Measurements from ENCODE around the gene MET.
A peak's percentile ranks its signal among the peaks of the same experiment; 100 is the strongest.

- TF ChIP-seq CEBPB (IDR thresholded peaks at IDR 0.05; ENCODE audit: low read depth) (0 out of 2 replicates have a peak, but pooled peaks have one; percentile 4), POLR2A (IDR thresholded peaks at IDR 0.05; ENCODE audit: borderline replicate concordance, extremely low read depth, insufficient read depth, insufficient read length) (no peak), REST (IDR thresholded peaks at IDR 0.05; ENCODE audit: low read depth) (no peak), EZH2 (IDR thresholded peaks at IDR 0.05) (no peak), SIN3A (IDR thresholded peaks at IDR 0.05; ENCODE audit: low read depth) (no peak), POLR2AphosphoS5 (IDR thresholded peaks at IDR 0.05; ENCODE audit: low read depth, low read length) (no peak), FOSL1 (IDR thresholded peaks at IDR 0.05; ENCODE audit: low read depth) (0 out of 2 replicates have a peak, but pooled peaks have one; percentile 4), ELF1 (IDR thresholded peaks at IDR 0.05; ENCODE audit: borderline replicate concordance, low read depth) (no peak)
- TF ChIP-seq, protein P1, sequence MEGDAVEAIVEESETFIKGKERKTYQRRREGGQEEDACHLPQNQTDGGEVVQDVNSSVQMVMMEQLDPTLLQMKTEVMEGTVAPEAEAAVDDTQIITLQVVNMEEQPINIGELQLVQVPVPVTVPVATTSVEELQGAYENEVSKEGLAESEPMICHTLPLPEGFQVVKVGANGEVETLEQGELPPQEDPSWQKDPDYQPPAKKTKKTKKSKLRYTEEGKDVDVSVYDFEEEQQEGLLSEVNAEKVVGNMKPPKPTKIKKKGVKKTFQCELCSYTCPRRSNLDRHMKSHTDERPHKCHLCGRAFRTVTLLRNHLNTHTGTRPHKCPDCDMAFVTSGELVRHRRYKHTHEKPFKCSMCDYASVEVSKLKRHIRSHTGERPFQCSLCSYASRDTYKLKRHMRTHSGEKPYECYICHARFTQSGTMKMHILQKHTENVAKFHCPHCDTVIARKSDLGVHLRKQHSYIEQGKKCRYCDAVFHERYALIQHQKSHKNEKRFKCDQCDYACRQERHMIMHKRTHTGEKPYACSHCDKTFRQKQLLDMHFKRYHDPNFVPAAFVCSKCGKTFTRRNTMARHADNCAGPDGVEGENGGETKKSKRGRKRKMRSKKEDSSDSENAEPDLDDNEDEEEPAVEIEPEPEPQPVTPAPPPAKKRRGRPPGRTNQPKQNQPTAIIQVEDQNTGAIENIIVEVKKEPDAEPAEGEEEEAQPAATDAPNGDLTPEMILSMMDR (IDR thresholded peaks at IDR 0.05 in 2 of 3, conservative IDR thresholded peaks at IDR 0.05 in 1 of 3; ENCODE audit: borderline replicate concordance in 1 of 3, insufficient read depth in 1 of 3, low read depth in 2 of 3, low read length in 2 of 3) = no peak
- TF ChIP-seq, protein P2, sequence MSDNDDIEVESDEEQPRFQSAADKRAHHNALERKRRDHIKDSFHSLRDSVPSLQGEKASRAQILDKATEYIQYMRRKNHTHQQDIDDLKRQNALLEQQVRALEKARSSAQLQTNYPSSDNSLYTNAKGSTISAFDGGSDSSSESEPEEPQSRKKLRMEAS (IDR thresholded peaks at IDR 0.05) = no peak
These were observed 885 bp upstream of the MET start for GRCh38 chr7:116671111-116671510.

All from HCT116 (cell line).